ENCODE measurements around the gene TBC1D9B. TPM values are rescaled to one million over a fixed set of nuclear protein-coding genes. Genes with fewer than 3 reads are reported as not detected.

TBC1D9B gene
- total and polyA plus RNA-seq, 9 of the 15 experiments (the other 6 are each of a cell fraction or from before 2014, with no cell fraction given): 2.9 to 59.1 (median 33.5) TPM

- TF ChIP-seq SFPQ (IDR thresholded peaks at IDR 0.05; ENCODE audit: low read depth, low read length): no peak
Observed at GRCh38 chr5:179874536-179875292, 33.0 kb downstream of the TBC1D9B start (continued).

DNA sequence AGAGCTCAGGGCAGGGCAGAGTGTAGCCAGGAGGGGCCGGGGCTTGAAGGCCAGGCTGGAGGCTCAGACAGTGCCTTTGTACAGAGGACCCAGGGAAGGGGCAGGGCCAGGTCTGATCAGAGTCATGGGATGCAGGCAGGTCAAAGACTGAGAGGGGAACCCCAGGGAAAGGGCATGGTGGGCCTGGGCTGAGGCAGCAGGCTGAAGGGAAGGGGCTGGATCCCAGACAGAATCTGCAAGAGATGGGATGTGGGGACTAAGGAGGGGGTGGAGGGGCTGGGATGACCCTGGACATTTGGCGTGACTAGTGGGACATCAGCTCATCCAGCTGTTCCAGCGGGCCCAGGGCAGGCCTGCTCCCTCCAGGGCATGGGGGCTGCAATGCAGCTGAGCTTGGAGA is 33.6 kb downstream of the TBC1D9B start:
- Histone ChIP-seq H3K27ac (ENCODE audit: extremely low read depth, low read depth, low read length) (no peak overlapping the region), H3K4me2 (ENCODE audit: insufficient read depth, low read length) (no peak overlapping the region), H3K36me3 (ENCODE audit: control insufficient read depth, insufficient read depth, low read length) (peaks cover 80% of the 10 kb centered on the region; the same call in 2 of the 3 replicates), H3K9me3 (replicated peaks; ENCODE audit: control insufficient read depth, insufficient read depth, low read depth, low read length) (no peaks in the 10 kb centered on the region), H3K9ac (ENCODE audit: insufficient read depth in 1 of 2, low read depth in 2 of 2, low read length in 2 of 2) (no peak overlapping the region), H3K4me1 (replicated peaks in 1 of 2; ENCODE audit: control insufficient read depth in 2 of 2, insufficient read depth in 2 of 2, low read length in 2 of 2) (peaks cover 0 to 17% of the 10 kb centered on the region in 2 experiments; a peak in 2 of 5 replicates), H3K79me2 (ENCODE audit: control insufficient read depth, insufficient read depth, low read length) (no peaks in the 10 kb centered on the region), H3K27me3 (ENCODE audit: control insufficient read depth in 2 of 2, insufficient read depth in 2 of 2, low read length in 2 of 2) (no peaks in the 10 kb centered on the region), H2AFZ (ENCODE audit: low read depth, low read length) (no peak overlapping the region), H3K4me3 (no peak overlapping the region), H3K9me1 (ENCODE audit: control insufficient read depth, insufficient read depth, low read length) (no peaks in the 10 kb centered on the region), H4K20me1 (replicated peaks; ENCODE audit: control insufficient read depth, insufficient read depth, low read length) (no peaks in the 10 kb centered on the region; the same call in 1 of the 2 replicates)
- intact Hi-C loops (cut with micrococcal nuclease): no loop called here
- WGBS (ENCODE audit: insufficient coverage, low coverage, missing lambda C conversion rate): 89% methylated on average over 2 of the region's 3 CpGs
- BruUV-seq (replicated peaks): no TSS peak
- FAIRE-seq: no peak
- no peak for DNase-seq (ENCODE audit: extremely low read depth in 1 of 4, low spot score in 3 of 4)
- ChIA-PET CTCF (ENCODE audit: low intra/inter-chr PET ratio) (no interaction called here), POLR2A (interaction anchor here (0.8 to 0.9 kb wide), 2 partner anchors 9 to 10 kb away, joined by 3 to 5 read pairs; no protein-coding TSS in a partner anchor)
- in situ Hi-C loops (cut with MboI): no loop called here
- no peak for ATAC-seq
- TF ChIP-seq MEIS2 (IDR thresholded peaks at IDR 0.05; ENCODE audit: partially characterized antibody) (no peak), CBFA2T3 (IDR thresholded peaks at IDR 0.05) (no peak), MAZ (CRISPR knock-in tag; conservative IDR thresholded peaks at IDR 0.05 in 1 of 2, IDR thresholded peaks at IDR 0.05 in 1 of 2) (no peak), PREB (CRISPR knock-in tag; IDR thresholded peaks at IDR 0.05) (no peak), ZFP36 (IDR thresholded peaks at IDR 0.05; ENCODE audit: low read depth, low read length, partially characterized antibody) (no peak), MXD1 (CRISPR knock-in tag; IDR thresholded peaks at IDR 0.05; ENCODE audit: borderline replicate concordance, poor library complexity, severe bottlenecking) (no peak), TGIF2 (CRISPR knock-in tag; IDR thresholded peaks at IDR 0.05) (no peak), MEF2D (tag; conservative IDR thresholded peaks at IDR 0.05; ENCODE audit: low read depth) (no peak), SNAPC5 (CRISPR knock-in tag; IDR thresholded peaks at IDR 0.05) (no peak)
- TF ChIP-seq, protein P1, sequence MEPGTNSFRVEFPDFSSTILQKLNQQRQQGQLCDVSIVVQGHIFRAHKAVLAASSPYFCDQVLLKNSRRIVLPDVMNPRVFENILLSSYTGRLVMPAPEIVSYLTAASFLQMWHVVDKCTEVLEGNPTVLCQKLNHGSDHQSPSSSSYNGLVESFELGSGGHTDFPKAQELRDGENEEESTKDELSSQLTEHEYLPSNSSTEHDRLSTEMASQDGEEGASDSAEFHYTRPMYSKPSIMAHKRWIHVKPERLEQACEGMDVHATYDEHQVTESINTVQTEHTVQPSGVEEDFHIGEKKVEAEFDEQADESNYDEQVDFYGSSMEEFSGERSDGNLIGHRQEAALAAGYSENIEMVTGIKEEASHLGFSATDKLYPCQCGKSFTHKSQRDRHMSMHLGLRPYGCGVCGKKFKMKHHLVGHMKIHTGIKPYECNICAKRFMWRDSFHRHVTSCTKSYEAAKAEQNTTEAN (CRISPR knock-in tag; IDR thresholded peaks at IDR 0.05): no peak

Data from K562 (cell line).